Ovary (tissue), 9 donors: ENCODE data around the gene SLC4A7. TPM values are rescaled to one million over a fixed set of nuclear protein-coding genes. Genes with fewer than 3 reads are reported as not detected.

Experiments used
- DNase-seq, 5 donors: peaks; one replicate each; pipeline ENCODE4 v3.0.0-alpha.2; 2019 to 2020
- H3K27ac ChIP-seq, 2 donors: fragments of 200-600 bp; one replicate each; pipeline versions ENCODE4 v1.5.1 to v1.8.0; 2019 to 2022
- H3K27me3 ChIP-seq: fragments of 200-600 bp; one replicate; pipeline ENCODE4 v1.8.0; 2022
- H3K36me3 ChIP-seq: fragments of 200-600 bp; sonication (generic); one replicate; pipeline ENCODE4 v1.5.1; 2019
- H3K4me1 ChIP-seq: one replicate; pipeline ENCODE4 v1.8.1; 2013; ENCODE audit warnings: mild to moderate bottlenecking, moderate library complexity; ENCODE audit not compliant: insufficient read depth
- H3K4me3 ChIP-seq: fragments of 200-600 bp; sonication (generic); one replicate; pipeline ENCODE4 v1.5.1; 2017
- H3K9me3 ChIP-seq, 2 donors: fragments of 200-600 bp in 1 of 2; sonication (generic) in 1 of 2; one replicate each; pipeline versions ENCODE4 v1.5.1 to v1.8.1; 2013 to 2019; ENCODE audit warnings: mild to moderate bottlenecking in 1 of 2, moderate library complexity in 1 of 2
- EP300 ChIP-seq: sonication (generic); formaldehyde crosslinking; IDR thresholded peaks from one replicate; pipeline ENCODE4 v1.6.1; 2017; ENCODE audit warnings: antibody characterized with exemption
- POLR2A ChIP-seq: fragments of 450-650 bp; IDR thresholded peaks from one replicate; pipeline ENCODE4 v1.6.1; 2017; ENCODE audit warnings: antibody characterized with exemption, mild to moderate bottlenecking, moderate library complexity
- WGBS, 3 donors: extraction: QIAGEN DNeasy Blood & Tissue Kit in 1 of 3; methylation state at CpG; one replicate each; pipeline versions ENCODE4 v1.1.5 to v1.1.7; 2013 to 2017; 5-methylcytosine and 5-hydroxymethylcytosine counted together
- intact Hi-C, 4 donors: fragments of 100-400 bp; cut with DNase I; formaldehyde crosslinking; loops; one replicate each; pipeline versions ENCODE4 v1.11.0 to v1.15.1; 2022 to 2023
- polyA plus RNA-seq, 2 donors: library from polyadenylated mRNA; stranded (reverse); fragments of 200-250 nt in 1 of 2; fragments of 350-450 nt in 1 of 2; fragmentation: Illumina TruSeq in 1 of 2; extraction: RNeasy Lipid Tissue Mini Kit (QIAGEN cat#74804) in 1 of 2; gene quantifications; one replicate each; pipeline ENCODE4 v1.2.3, GENCODE V29; 2013 to 2014
- total RNA-seq, 7 donors: library from RNA; depleted of rRNA in 2 of 7; stranded (reverse); fragments of >200 nt in 2 of 7; fragmentation: NEBNext Ultra II Directional in 3 of 7; extraction: Animal tissue kit (Norgen Biotek cat#: 25700) in 3 of 7; gene quantifications; one replicate each; pipeline versions ENCODE4 v1.1.0 to v1.2.4, GENCODE V29; 2016 to 2023
- TF ChIP-seq, protein P1 (sequence below), 3 donors: fragments of 450-650 bp in 2 of 3; fragments of 200-600 bp in 1 of 3; IDR thresholded peaks; one replicate each; pipeline versions ENCODE4 v1.5.1 to v1.8.0; 2016 to 2022; ENCODE audit warnings: antibody characterized with exemption in 3 of 3, mild to moderate bottlenecking in 1 of 3
- donor health status: DM: no; HTN: no; CAD: no; lungs with moderate emphysema.
- donor health status: DM: no; HTN: no; CAD: no.
- donor health status: Bipolar disorder and iron deficiency.
- donor health status: DM: yes; HTN: yes; CAD: no.
- donor health status: DM: no; HTN: no; CAD: no.
- donor health status: DM: yes; HTN: yes; CAD: no.

SLC4A7 gene
- total and polyA plus RNA-seq, 9 donors: 4.5 to 26.7 (median 22.7) TPM

DNA sequence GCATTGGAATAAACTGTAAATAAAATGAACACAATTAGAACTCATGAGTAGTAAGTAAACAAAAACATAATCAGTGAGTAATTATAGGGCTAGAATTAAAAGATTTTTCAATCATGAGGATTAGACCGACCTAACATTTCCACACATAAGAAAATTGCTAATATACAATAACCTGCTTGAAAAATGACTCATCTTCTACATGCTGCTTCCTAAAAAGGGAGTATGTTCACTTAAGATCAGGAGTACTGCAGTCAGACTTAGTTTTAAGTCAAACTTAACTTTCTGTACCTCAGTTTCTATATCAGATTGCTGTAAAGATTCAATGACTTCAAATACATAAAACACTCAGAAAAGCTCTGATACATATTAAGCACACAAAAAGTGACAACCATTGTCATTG is 92.4 kb downstream of the SLC4A7 start:
- intact Hi-C loops: no loop called here
- Histone ChIP-seq H3K4me1 (no peaks in the 10 kb centered on the region), H3K27me3 (no peaks in the 10 kb centered on the region), H3K4me3 (no peak overlapping the region), H3K9me3 (no peaks in the 10 kb centered on the region), H3K36me3 (no peaks in the 10 kb centered on the region), H3K27ac (no peak overlapping the region)
- TF ChIP-seq, protein P1, sequence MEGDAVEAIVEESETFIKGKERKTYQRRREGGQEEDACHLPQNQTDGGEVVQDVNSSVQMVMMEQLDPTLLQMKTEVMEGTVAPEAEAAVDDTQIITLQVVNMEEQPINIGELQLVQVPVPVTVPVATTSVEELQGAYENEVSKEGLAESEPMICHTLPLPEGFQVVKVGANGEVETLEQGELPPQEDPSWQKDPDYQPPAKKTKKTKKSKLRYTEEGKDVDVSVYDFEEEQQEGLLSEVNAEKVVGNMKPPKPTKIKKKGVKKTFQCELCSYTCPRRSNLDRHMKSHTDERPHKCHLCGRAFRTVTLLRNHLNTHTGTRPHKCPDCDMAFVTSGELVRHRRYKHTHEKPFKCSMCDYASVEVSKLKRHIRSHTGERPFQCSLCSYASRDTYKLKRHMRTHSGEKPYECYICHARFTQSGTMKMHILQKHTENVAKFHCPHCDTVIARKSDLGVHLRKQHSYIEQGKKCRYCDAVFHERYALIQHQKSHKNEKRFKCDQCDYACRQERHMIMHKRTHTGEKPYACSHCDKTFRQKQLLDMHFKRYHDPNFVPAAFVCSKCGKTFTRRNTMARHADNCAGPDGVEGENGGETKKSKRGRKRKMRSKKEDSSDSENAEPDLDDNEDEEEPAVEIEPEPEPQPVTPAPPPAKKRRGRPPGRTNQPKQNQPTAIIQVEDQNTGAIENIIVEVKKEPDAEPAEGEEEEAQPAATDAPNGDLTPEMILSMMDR (IDR thresholded peaks at IDR 0.05): no peak
- TF ChIP-seq POLR2A (no peak), EP300 (no peak)
- 84 to 90% (median 87%) methylated on average over 1 of the region's 1 CpG for WGBS, 3 donors
- DNase-seq: no peak

DNA sequence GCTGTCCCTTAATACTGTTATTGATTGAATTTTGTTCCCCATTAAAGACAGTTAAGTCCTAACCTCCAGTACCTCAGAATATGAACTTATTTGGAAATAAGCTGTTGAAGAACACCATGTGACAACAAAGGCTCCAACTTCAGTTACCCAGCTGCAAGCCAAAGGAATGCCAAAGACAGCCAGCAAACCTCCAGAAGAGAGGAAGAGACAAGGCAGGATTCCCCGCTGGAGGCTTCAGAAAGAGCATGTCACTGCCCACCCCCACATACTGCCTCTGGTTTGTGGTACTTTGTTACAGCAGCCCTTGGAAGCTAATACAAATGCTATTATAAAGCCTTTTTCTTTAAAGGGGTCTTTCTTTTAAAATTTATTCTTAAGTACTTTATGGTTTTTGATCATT is 96.6 kb downstream of the SLC4A7 start:
- H3K9me3 ChIP-seq: no peaks in the 10 kb centered on the region
- H3K4me1 ChIP-seq: no peaks in the 10 kb centered on the region
- H3K27me3 ChIP-seq: no peaks in the 10 kb centered on the region
- H3K27ac ChIP-seq: no peak overlapping the region
- no peaks in the 10 kb centered on the region for H3K36me3 ChIP-seq
- TF ChIP-seq POLR2A (no peak), EP300 (no peak)
- TF ChIP-seq, protein P1 (IDR thresholded peaks at IDR 0.05): no peak
- DNase-seq: no peak
- WGBS, 3 donors: 91 to 92% (median 91%) methylated on average over 1 of the region's 1 CpG
- H3K4me3 ChIP-seq: no peak overlapping the region
- intact Hi-C loops: no loop called here

DNA sequence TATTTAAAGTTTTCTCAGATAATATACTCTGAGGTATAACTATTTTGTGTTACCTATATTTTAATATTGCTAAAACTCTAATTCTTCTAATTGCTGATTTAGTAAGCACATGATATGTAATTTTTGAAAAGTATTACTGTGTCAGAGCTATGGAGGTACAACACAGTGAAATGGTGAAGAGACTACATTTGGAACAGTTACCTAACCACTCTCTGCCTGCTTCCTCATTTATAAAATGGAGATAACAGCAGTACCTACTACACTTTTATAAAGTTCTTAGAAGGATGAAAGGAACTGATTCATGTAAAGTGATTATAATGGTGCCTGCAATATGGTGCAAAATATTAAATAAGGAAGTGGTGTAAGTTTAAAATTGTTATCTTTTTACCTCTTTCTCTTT is 98.7 kb downstream of the SLC4A7 start:
- no peak for DNase-seq
- TF ChIP-seq POLR2A: no peak
- Histone ChIP-seq H3K9me3 (no peaks in the 10 kb centered on the region), H3K4me3 (no peak overlapping the region), H3K27me3 (no peaks in the 10 kb centered on the region), H3K36me3 (no peaks in the 10 kb centered on the region), H3K27ac (no peak overlapping the region), H3K4me1 (no peaks in the 10 kb centered on the region)
- intact Hi-C loops: no loop called here

DNA sequence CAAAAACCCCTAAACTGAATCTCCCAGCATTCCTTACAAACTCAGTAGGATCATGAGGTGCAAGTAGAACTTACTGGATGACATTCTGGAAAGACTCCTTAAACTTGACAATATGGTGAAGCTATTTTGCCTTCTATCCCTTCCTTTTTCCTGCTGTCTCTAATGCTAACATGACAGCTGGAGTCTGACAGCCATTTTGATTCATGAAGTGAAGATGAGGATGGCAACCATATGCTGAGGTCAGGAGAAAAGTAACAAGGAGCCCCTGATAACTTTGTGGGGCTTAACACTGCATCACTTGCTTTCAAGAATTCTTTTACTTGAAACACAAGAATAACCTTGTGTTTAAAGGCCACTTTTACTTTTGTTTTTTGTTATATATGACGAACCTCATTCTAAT is 100.0 kb downstream of the SLC4A7 start:
- Histone ChIP-seq H3K9me3 (no peaks in the 10 kb centered on the region), H3K36me3 (no peaks in the 10 kb centered on the region), H3K27me3 (no peaks in the 10 kb centered on the region), H3K4me1 (no peaks in the 10 kb centered on the region), H3K27ac (no peak overlapping the region), H3K4me3 (no peak overlapping the region)
- WGBS, 3 donors: 95 to 97% (median 96%) methylated on average over 1 of the region's 1 CpG
- TF ChIP-seq POLR2A (no peak), EP300 (no peak)
- TF ChIP-seq, protein P1 (IDR thresholded peaks at IDR 0.05): no peak
- no peak for DNase-seq
- intact Hi-C loops: no loop called here

DNA sequence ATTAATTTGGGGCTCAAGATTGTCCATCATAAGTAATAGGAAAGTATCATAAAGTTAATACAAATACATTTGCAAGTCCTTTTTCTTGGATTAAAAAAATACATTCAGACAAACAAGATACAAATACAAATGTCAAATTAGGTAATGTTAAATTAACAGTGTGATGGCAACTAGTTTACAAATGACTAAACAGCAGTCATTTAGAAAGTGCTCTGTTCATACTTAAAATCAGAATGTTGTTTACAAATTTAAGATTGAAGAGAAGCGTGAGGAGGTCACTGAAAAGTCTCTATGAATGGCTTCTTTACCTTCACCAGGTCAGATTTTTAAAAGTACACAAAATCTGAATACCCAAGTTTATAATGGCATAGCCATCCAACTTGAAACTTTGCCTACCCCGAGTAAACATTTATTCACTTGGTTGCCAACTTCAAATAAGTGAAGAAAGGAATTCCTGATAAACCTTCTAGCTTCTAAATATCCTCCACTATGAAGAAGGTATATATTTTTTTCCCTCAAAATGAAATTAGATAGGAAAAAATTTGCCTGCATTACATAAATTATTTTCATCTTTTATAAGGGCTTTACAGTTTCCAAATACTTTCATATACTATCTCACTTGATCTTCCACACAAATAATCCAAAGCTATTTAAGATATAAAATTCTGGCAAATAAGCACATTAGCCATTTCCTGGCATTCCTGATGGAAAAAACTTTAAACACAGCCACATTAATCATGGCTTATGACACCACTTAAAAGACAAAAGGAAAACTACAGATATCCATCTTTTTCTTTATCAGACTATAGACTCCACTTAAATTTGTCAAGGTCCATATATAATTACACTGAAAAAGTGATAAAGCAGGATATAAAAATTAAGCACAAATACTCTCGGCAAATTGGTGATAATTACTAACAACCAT is 103.5 kb downstream of the SLC4A7 start:
- TF ChIP-seq POLR2A: no peak
- TF ChIP-seq EP300: no peak
- TF ChIP-seq, protein P1 (IDR thresholded peaks at IDR 0.05): no peak
- H3K9me3 ChIP-seq: no peaks in the 10 kb centered on the region
- no peak overlapping the region for H3K27ac ChIP-seq
- H3K4me1 ChIP-seq: no peaks in the 10 kb centered on the region
- DNase-seq: no peak
- intact Hi-C loops: no loop called here
- no peak overlapping the region for H3K4me3 ChIP-seq
- 86 to 93% (median 89%) methylated on average over 3 of the region's 3 CpGs for WGBS, 3 donors
- no peaks in the 10 kb centered on the region for H3K36me3 ChIP-seq
- H3K27me3 ChIP-seq: no peaks in the 10 kb centered on the region
